ENCODE results near the gene CASZ1. TPM values are rescaled to one million over a fixed set of nuclear protein-coding genes. Genes with fewer than 3 reads are reported as not detected.

Gene CASZ1
- total RNA-seq, 1 donor from 2014 or later = 26.1 TPM

- no peaks in the 10 kb centered on the region for H3K36me3 ChIP-seq (ENCODE audit: control insufficient read depth in 3 of 3, insufficient read depth in 3 of 3, low read length in 3 of 3)
- H3K4me1 ChIP-seq (ENCODE audit: control insufficient read depth in 3 of 3, insufficient read depth in 3 of 3, low read length in 3 of 3) = peaks cover 2 to 16% (median 5%) of the 10 kb centered on the region in 3 donors
- H3K27ac ChIP-seq (ENCODE audit: low read depth, low read length) = no peak overlapping the region
- H3K9ac ChIP-seq (ENCODE audit: low read depth in 1 of 3, low read length in 3 of 3) = no peak overlapping the region
- H3K27me3 ChIP-seq (ENCODE audit: control insufficient read depth in 3 of 3, insufficient read depth in 3 of 3, low read length in 3 of 3) = peaks cover 0 to 9% (median 0%) of the 10 kb centered on the region in 3 donors
- H3K9me3 ChIP-seq (ENCODE audit: control insufficient read depth in 3 of 3, low read length in 3 of 3) = no peaks in the 10 kb centered on the region
- H3K4me3 ChIP-seq (ENCODE audit: low read length in 3 of 3) = no peak overlapping the region
Measured at GRCh38 chr1:10814312-10814711, 17.9 kb upstream of the CASZ1 start.

GRCh38 chr1:10813799-10814198 lies 17.4 kb upstream of the CASZ1 start:
- Histone ChIP-seq H3K4me1 (ENCODE audit: control insufficient read depth in 3 of 3, insufficient read depth in 3 of 3, low read length in 3 of 3) (peaks cover 2 to 16% (median 5%) of the 10 kb centered on the region in 3 donors), H3K27ac (ENCODE audit: low read depth, low read length) (no peak overlapping the region)

GRCh38 chr1:10812387-10812915 lies 16.0 kb upstream of the CASZ1 start:
- H3K27ac ChIP-seq (ENCODE audit: low read depth, low read length) = no peak overlapping the region
- H3K36me3 ChIP-seq (ENCODE audit: control insufficient read depth in 3 of 3, insufficient read depth in 3 of 3, low read length in 3 of 3) = no peaks in the 10 kb centered on the region
- peaks cover 8 to 15% (median 11%) of the 10 kb centered on the region in 3 donors for H3K27me3 ChIP-seq (ENCODE audit: control insufficient read depth in 3 of 3, insufficient read depth in 3 of 3, low read length in 3 of 3)
- no peak overlapping the region for H3K9ac ChIP-seq (ENCODE audit: low read depth in 1 of 3, low read length in 3 of 3)
- H3K4me1 ChIP-seq (ENCODE audit: control insufficient read depth in 3 of 3, insufficient read depth in 3 of 3, low read length in 3 of 3) = peaks cover 2 to 16% (median 5%) of the 10 kb centered on the region in 3 donors
- H3K4me3 ChIP-seq (ENCODE audit: low read length in 3 of 3) = no peak overlapping the region
- H3K9me3 ChIP-seq (ENCODE audit: control insufficient read depth in 3 of 3, low read length in 3 of 3) = no peaks in the 10 kb centered on the region

More at GRCh38 chr1:10813799-10814198, 17.4 kb upstream of the CASZ1 start:
- no peak overlapping the region for H3K9ac ChIP-seq (ENCODE audit: low read depth in 1 of 3, low read length in 3 of 3)
- H3K9me3 ChIP-seq (ENCODE audit: control insufficient read depth in 3 of 3, low read length in 3 of 3) = no peaks in the 10 kb centered on the region
- H3K36me3 ChIP-seq (ENCODE audit: control insufficient read depth in 3 of 3, insufficient read depth in 3 of 3, low read length in 3 of 3) = no peaks in the 10 kb centered on the region
- H3K4me3 ChIP-seq (ENCODE audit: low read length in 3 of 3) = no peak overlapping the region
- peaks cover 1 to 7% (median 2%) of the 10 kb centered on the region in 3 donors for H3K27me3 ChIP-seq (ENCODE audit: control insufficient read depth in 3 of 3, insufficient read depth in 3 of 3, low read length in 3 of 3)

GRCh38 chr1:10808441-10808840 lies 12.0 kb upstream of the CASZ1 start:
- Histone ChIP-seq H3K27ac (ENCODE audit: low read depth, low read length) (no peak overlapping the region), H3K4me3 (ENCODE audit: low read length in 3 of 3) (no peak overlapping the region), H3K4me1 (ENCODE audit: control insufficient read depth in 3 of 3, insufficient read depth in 3 of 3, low read length in 3 of 3) (peaks cover 0 to 3% (median 2%) of the 10 kb centered on the region in 3 donors), H3K9me3 (ENCODE audit: control insufficient read depth in 3 of 3, low read length in 3 of 3) (no peaks in the 10 kb centered on the region), H3K36me3 (ENCODE audit: control insufficient read depth in 3 of 3, insufficient read depth in 3 of 3, low read length in 3 of 3) (no peaks in the 10 kb centered on the region), H3K27me3 (ENCODE audit: control insufficient read depth in 3 of 3, insufficient read depth in 3 of 3, low read length in 3 of 3) (peaks cover 11 to 22% (median 11%) of the 10 kb centered on the region in 3 donors), H3K9ac (ENCODE audit: low read depth in 1 of 3, low read length in 3 of 3) (no peak overlapping the region)

GRCh38 chr1:10806966-10807365 lies 10.5 kb upstream of the CASZ1 start:
- H3K27me3 ChIP-seq (ENCODE audit: control insufficient read depth in 3 of 3, insufficient read depth in 3 of 3, low read length in 3 of 3) = peaks cover 11 to 25% (median 11%) of the 10 kb centered on the region in 3 donors
- peaks cover 0 to 3% (median 2%) of the 10 kb centered on the region in 3 donors for H3K4me1 ChIP-seq (ENCODE audit: control insufficient read depth in 3 of 3, insufficient read depth in 3 of 3, low read length in 3 of 3)
- no peak overlapping the region for H3K27ac ChIP-seq (ENCODE audit: low read depth, low read length)
- no peak overlapping the region for H3K4me3 ChIP-seq (ENCODE audit: low read length in 3 of 3)
- no peaks in the 10 kb centered on the region for H3K9me3 ChIP-seq (ENCODE audit: control insufficient read depth in 3 of 3, low read length in 3 of 3)
- no peaks in the 10 kb centered on the region for H3K36me3 ChIP-seq (ENCODE audit: control insufficient read depth in 3 of 3, insufficient read depth in 3 of 3, low read length in 3 of 3)
- no peak overlapping the region for H3K9ac ChIP-seq (ENCODE audit: low read depth in 1 of 3, low read length in 3 of 3)

- Histone ChIP-seq H3K27ac (ENCODE audit: low read depth, low read length) (no peak overlapping the region), H3K27me3 (ENCODE audit: control insufficient read depth in 3 of 3, insufficient read depth in 3 of 3, low read length in 3 of 3) (peaks cover 11 to 18% (median 11%) of the 10 kb centered on the region in 3 donors), H3K36me3 (ENCODE audit: control insufficient read depth in 3 of 3, insufficient read depth in 3 of 3, low read length in 3 of 3) (no peaks in the 10 kb centered on the region), H3K9ac (ENCODE audit: low read depth in 1 of 3, low read length in 3 of 3) (peak overlapping the region in 1 of 3 donors; percentile 25), H3K9me3 (ENCODE audit: control insufficient read depth in 3 of 3, low read length in 3 of 3) (no peaks in the 10 kb centered on the region), H3K4me1 (ENCODE audit: control insufficient read depth in 3 of 3, insufficient read depth in 3 of 3, low read length in 3 of 3) (peaks cover 0 to 3% (median 2%) of the 10 kb centered on the region in 3 donors), H3K4me3 (ENCODE audit: low read length in 3 of 3) (no peak overlapping the region)
Measured at GRCh38 chr1:10803971-10804820, 7.8 kb upstream of the CASZ1 start.

GRCh38 chr1:10802944-10803715 lies 6.7 kb upstream of the CASZ1 start:
- peaks cover 0 to 3% (median 2%) of the 10 kb centered on the region in 3 donors for H3K4me1 ChIP-seq (ENCODE audit: control insufficient read depth in 3 of 3, insufficient read depth in 3 of 3, low read length in 3 of 3)
- H3K36me3 ChIP-seq (ENCODE audit: control insufficient read depth in 3 of 3, insufficient read depth in 3 of 3, low read length in 3 of 3) = no peaks in the 10 kb centered on the region
- H3K4me3 ChIP-seq (ENCODE audit: low read length in 3 of 3) = no peak overlapping the region
- H3K27ac ChIP-seq (ENCODE audit: low read depth, low read length) = no peak overlapping the region
- H3K9ac ChIP-seq (ENCODE audit: low read depth in 1 of 3, low read length in 3 of 3) = peak overlapping the region in 1 of 3 donors; percentile 25
- H3K27me3 ChIP-seq (ENCODE audit: control insufficient read depth in 3 of 3, insufficient read depth in 3 of 3, low read length in 3 of 3) = peaks cover 2 to 11% (median 3%) of the 10 kb centered on the region in 3 donors
- no peaks in the 10 kb centered on the region for H3K9me3 ChIP-seq (ENCODE audit: control insufficient read depth in 3 of 3, low read length in 3 of 3)

- Histone ChIP-seq H3K27me3 (ENCODE audit: control insufficient read depth in 3 of 3, insufficient read depth in 3 of 3, low read length in 3 of 3) (peaks cover 0 to 10% (median 0%) of the 10 kb centered on the region in 3 donors), H3K9ac (ENCODE audit: low read depth in 1 of 3, low read length in 3 of 3) (no peak overlapping the region), H3K27ac (ENCODE audit: low read depth, low read length) (no peak overlapping the region), H3K9me3 (ENCODE audit: control insufficient read depth in 3 of 3, low read length in 3 of 3) (no peaks in the 10 kb centered on the region), H3K4me1 (ENCODE audit: control insufficient read depth in 3 of 3, insufficient read depth in 3 of 3, low read length in 3 of 3) (peaks cover 0 to 3% (median 2%) of the 10 kb centered on the region in 3 donors), H3K4me3 (ENCODE audit: low read length in 3 of 3) (no peak overlapping the region), H3K36me3 (ENCODE audit: control insufficient read depth in 3 of 3, insufficient read depth in 3 of 3, low read length in 3 of 3) (no peaks in the 10 kb centered on the region)
Measured at GRCh38 chr1:10800778-10801177, 4.3 kb upstream of the CASZ1 start.

GRCh38 chr1:10799726-10800125 lies 3.3 kb upstream of the CASZ1 start:
- H3K4me1 ChIP-seq (ENCODE audit: control insufficient read depth in 3 of 3, insufficient read depth in 3 of 3, low read length in 3 of 3) = peaks cover 0 to 6% (median 5%) of the 10 kb centered on the region in 3 donors
- H3K27ac ChIP-seq (ENCODE audit: low read depth, low read length) = no peak overlapping the region
- no peaks in the 10 kb centered on the region for H3K9me3 ChIP-seq (ENCODE audit: control insufficient read depth in 3 of 3, low read length in 3 of 3)
- no peak overlapping the region for H3K4me3 ChIP-seq (ENCODE audit: low read length in 3 of 3)
- H3K27me3 ChIP-seq (ENCODE audit: control insufficient read depth in 3 of 3, insufficient read depth in 3 of 3, low read length in 3 of 3) = peaks cover 0 to 10% (median 0%) of the 10 kb centered on the region in 3 donors
- H3K36me3 ChIP-seq (ENCODE audit: control insufficient read depth in 3 of 3, insufficient read depth in 3 of 3, low read length in 3 of 3) = no peaks in the 10 kb centered on the region
- no peak overlapping the region for H3K9ac ChIP-seq (ENCODE audit: low read depth in 1 of 3, low read length in 3 of 3)
